HAP-1 (cell line): ENCODE results near the gene TEX36.
A peak's percentile ranks its signal among the peaks of the same experiment; 100 is the strongest.
"Not testable (repeated sequence)": the region's sequence is repeated elsewhere in the genome, so short reads cannot be mapped to it uniquely, and the experiment has no call there.

Experiments
- DNase-seq, 2 experiments: peaks; one replicate each; pipeline ENCODE4 v3.0.0-alpha.2; 2016 to 2020; ENCODE audit warnings: low spot score in 2 of 2
- H3K27me3 ChIP-seq: fragments of 250-450 bp; sonication (Bioruptor Pico); 2 replicates; pipeline ENCODE4 v1.5.1; 2020; ENCODE audit warnings: low read depth, mild to moderate bottlenecking, moderate library complexity
- H3K36me3 ChIP-seq: fragments of 250-450 bp; sonication (Bioruptor Pico); replicated peaks from 2 replicates; pipeline ENCODE4 v1.5.1; 2020; ENCODE audit warnings: mild to moderate bottlenecking
- H3K4me1 ChIP-seq: fragments of 250-450 bp; sonication (Bioruptor Pico); 2 replicates; pipeline ENCODE4 v1.5.1; 2020; ENCODE audit warnings: mild to moderate bottlenecking
- H3K4me3 ChIP-seq: fragments of 250-450 bp; sonication (Bioruptor Pico); 2 replicates; pipeline ENCODE4 v1.5.1; 2020; ENCODE audit warnings: mild to moderate bottlenecking, moderate library complexity
- H3K9me3 ChIP-seq: fragments of 250-450 bp; sonication (Bioruptor Pico); 2 replicates; pipeline ENCODE4 v1.5.1; 2020; ENCODE audit warnings: mild to moderate bottlenecking, moderate library complexity
- in situ Hi-C: fragments of 300-500 bp; cut with MboI; formaldehyde crosslinking; loops from 3 replicates; pipeline ENCODE4 v1.14.3; 2020; ENCODE audit warnings: low sequenced_read_pairs, inconsistent platforms, mixed read lengths

Gene TEX36

DNA sequence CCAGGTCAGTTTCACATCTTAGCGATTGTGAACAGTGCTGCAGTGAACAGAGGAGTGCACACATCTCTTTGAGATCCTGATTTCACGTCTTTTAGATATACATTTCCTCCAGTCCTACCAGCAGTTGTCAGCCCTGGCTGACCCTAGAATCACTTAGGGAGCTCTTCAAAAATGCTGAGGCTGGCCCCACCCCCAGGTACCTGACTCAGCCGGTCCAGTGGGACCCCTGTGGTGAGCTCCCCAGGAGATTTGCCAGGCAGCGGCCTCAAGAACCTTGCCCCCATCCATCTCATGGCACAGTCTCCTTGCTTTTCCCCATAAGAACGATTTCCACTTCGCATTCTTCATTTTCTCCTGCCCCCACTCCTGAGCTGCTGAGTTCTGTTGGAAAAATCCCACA lies 45.5 kb downstream of the TEX36 start:
- Histone ChIP-seq H3K9me3 (no peaks in the 10 kb centered on the region), H3K36me3 (no peaks in the 10 kb centered on the region), H3K27me3 (no peaks in the 10 kb centered on the region; the same call in 1 of the 2 replicates), H3K4me1 (peaks cover 11% of the 10 kb centered on the region), H3K4me3 (no peak overlapping the region)
- in situ Hi-C loops, result no loop called here
- DNase-seq, result no peak

DNA sequence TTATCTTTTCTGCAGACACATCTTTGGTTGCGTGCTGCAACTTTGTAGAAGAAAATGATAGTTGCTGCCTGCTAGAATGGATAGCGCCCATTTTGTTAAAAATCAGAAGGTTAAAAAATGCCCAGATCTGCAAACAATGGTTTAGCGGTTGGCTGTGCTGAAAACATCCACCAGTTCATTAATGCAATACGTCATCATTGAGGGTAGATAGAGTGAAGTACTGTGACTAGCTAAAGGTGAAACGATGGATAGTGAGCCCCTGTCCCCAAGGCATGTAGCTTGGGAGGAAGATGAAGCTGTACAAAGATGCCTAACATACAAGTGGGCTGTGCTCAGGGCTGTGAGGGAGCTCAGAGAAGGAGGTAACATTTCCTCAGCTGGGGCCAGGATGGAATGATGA lies 48.4 kb downstream of the TEX36 start:
- no peak for DNase-seq
- no peaks in the 10 kb centered on the region for H3K36me3 ChIP-seq
- no peaks in the 10 kb centered on the region for H3K9me3 ChIP-seq
- no peak overlapping the region for H3K4me3 ChIP-seq
- H3K4me1 ChIP-seq, result peaks cover 11% of the 10 kb centered on the region
- H3K27me3 ChIP-seq, result no peaks in the 10 kb centered on the region
- in situ Hi-C loops, result no loop called here

DNA sequence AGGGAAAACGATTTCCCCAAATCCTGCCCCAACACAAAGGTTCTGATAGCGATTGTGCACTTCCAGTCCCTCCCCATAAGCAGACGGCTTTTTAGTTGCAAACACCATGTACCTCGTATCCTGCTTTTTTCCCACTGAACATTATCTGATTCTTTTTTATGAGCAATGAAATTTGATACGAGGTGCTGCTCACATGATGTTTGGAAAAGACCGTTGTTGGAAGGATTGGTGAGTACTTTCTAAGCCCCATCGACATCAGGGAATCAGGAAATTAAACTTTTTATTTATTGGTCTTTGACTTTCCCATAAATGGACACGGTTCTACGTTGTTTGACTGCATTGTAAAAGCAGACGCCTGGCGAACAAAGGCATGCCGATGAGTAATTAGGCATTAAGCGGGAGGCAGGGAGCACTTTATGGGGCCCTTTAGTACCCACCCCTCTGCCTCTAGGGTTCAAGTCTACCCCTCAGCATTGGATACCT lies 49.4 kb downstream of the TEX36 start:
- in situ Hi-C loops, result no loop called here
- Histone ChIP-seq H3K27me3 (no peaks in the 10 kb centered on the region; the same call in 1 of the 2 replicates), H3K36me3 (no peaks in the 10 kb centered on the region), H3K4me3 (no peak overlapping the region), H3K4me1 (peaks cover 11% of the 10 kb centered on the region), H3K9me3 (no peaks in the 10 kb centered on the region)
- peak; percentile 62 to 76 for DNase-seq

DNA sequence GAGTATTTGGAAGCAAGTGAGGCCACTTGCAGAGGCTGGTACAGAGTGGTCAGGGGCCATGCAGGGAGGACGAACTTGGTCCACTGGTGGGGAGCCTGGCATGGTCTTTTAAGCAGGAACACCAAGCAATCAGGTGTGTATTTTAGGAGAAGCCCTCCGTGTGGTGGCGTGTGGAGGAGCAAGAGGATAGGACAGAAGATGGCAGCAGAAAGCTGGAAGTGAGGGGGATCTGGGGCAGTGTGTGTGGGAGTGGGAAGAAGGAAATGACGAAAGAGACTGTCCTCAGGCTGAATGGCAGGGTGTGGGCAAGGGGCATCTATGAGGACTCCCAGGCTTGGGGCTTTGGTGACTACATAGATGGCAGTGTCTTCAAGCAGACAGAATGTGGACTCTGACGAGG lies 51.2 kb downstream of the TEX36 start:
- H3K27me3 ChIP-seq, result peaks cover 12% of the 10 kb centered on the region
- no peaks in the 10 kb centered on the region for H3K36me3 ChIP-seq
- H3K4me1 ChIP-seq, result peaks cover 11% of the 10 kb centered on the region
- H3K4me3 ChIP-seq, result no peak overlapping the region
- in situ Hi-C loops, result no loop called here
- no peaks in the 10 kb centered on the region for H3K9me3 ChIP-seq
- DNase-seq, result no peak

DNA sequence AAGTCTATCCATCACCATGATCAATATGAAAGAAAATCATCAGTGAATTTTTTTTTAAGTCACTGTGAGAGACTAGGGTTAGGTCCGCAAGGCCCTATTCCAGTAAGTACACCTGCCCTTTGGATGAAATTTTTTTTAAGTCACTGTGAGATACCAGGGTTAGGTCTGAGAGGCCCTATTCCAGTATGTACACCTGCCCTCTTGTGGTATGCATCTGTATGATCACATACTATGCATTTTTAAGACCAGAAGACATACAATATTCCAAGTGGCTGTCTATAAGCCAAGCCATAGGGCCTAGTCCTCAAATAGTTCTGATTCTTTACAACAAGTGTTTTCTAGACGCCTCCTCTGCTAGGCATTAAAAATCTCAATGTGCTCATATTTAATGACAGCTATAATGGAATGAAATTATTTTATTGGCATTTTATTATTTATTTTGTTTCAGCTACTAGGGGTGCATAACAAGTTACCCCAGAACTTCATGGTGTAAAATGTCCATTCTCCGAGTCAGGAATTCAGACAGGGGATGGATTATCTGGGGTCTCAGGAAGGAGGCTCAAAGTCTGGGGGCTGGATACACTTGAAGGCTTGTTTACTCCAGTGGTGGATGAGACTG lies 53.1 kb downstream of the TEX36 start:
- Histone ChIP-seq H3K27me3 (peaks cover 12% of the 10 kb centered on the region), H3K36me3 (no peaks in the 10 kb centered on the region), H3K9me3 (no peaks in the 10 kb centered on the region), H3K4me3 (no peak overlapping the region), H3K4me1 (peaks cover 11% of the 10 kb centered on the region)
- DNase-seq, result peak in 1 of 2 experiments; percentile 49
- in situ Hi-C loops, result no loop called here

DNA sequence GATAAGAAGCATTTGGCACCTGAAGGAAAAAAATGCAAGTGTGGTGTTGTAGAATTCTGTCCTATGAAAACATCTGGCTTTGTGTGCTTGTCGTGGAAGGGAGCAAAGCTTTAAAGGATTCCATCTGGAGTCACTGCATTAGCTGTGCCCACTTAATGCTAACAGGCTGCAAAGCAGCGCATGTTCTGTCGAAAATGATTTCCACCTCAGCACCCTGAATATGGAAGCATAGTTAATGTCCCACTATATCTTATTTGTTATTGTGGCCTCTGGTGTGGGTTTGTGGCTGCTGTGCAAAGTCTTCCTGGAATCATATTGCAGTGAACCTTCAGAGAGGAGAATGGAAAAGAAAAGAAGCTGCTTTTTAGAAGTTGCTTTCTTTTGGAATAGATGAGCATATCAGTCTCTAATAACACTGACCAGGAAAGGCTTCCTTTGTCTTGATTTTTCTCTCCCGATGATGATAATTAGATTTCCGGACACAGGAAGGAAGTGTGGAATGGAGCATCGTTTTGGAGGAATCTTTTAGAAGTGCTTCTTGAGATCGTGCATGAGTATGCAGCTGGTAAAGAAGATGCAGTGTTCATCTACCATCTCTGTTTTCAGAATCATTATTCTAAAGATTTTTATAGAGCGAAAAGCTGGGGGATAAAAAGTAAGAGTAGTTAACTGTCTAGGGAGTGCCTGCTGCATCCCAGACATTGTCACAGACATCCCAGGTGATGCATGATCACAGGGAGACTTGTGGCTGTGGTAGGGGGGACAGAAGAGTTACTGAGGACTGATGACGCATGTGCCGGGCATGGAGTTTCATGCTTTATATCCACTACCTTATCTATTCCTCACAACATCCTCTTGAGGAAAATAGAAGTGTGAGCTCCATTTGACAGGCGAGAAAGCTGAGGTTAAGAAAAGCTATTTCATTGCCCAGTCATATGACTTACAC lies 54.6 kb downstream of the TEX36 start:
- Histone ChIP-seq H3K36me3 (no peaks in the 10 kb centered on the region), H3K9me3 (no peaks in the 10 kb centered on the region), H3K4me1 (peaks cover 3% of the 10 kb centered on the region), H3K4me3 (no peak overlapping the region), H3K27me3 (peaks cover 12% of the 10 kb centered on the region)
- DNase-seq, result no peak
- in situ Hi-C loops, result no loop called here

DNA sequence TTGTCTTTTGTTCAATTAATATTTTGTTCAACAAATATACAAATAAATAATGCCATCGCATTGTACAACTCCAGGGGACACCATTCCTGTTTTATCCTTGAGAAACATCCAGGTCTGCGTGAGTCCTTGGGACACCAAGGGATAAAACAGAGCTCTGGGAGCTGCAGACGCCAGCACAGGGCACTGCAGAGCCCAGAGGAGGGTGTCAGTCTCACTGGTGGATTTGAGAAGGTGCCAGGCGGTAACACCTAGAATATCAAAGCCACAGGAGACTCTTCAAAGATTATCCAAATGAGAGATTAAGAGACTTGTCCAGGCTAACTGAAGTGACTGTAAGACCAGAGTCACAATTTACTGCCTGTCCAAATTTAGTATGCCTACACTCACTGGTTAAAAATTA lies 55.3 kb downstream of the TEX36 start:
- H3K4me3 ChIP-seq, result no peak overlapping the region
- in situ Hi-C loops, result no loop called here

DNA sequence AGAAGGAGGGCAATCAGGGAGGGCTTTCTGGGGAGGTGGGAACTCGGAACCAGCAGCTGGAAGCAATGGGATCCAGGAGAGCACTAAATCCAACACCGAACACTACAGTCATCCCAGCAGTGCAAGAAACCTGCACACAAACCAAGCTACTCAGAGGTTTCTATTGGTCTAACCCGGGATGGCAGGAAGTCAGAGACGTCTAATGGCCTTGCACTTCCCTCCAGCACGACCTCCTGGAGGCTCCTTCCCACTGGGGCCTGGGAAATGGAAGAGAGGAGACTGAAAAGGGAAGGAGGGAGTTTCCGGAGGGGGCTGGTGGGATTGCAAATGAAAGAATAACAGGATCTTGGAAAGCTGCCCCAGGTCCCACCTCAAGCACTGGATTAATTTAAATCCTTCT lies 56.3 kb downstream of the TEX36 start:
- Histone ChIP-seq H3K4me3 (no peak overlapping the region), H3K9me3 (no peaks in the 10 kb centered on the region), H3K36me3 (no peaks in the 10 kb centered on the region), H3K4me1 (no peaks in the 10 kb centered on the region), H3K27me3 (peaks cover 12% of the 10 kb centered on the region)
- in situ Hi-C loops, result no loop called here
- no peak for DNase-seq

More for the DNA sequence above, 55.3 kb downstream of the TEX36 start:
- no peaks in the 10 kb centered on the region for H3K36me3 ChIP-seq
- no peaks in the 10 kb centered on the region for H3K9me3 ChIP-seq
- peaks cover 12% of the 10 kb centered on the region for H3K27me3 ChIP-seq
- H3K4me1 ChIP-seq, result no peaks in the 10 kb centered on the region
- DNase-seq, result no peak

DNA sequence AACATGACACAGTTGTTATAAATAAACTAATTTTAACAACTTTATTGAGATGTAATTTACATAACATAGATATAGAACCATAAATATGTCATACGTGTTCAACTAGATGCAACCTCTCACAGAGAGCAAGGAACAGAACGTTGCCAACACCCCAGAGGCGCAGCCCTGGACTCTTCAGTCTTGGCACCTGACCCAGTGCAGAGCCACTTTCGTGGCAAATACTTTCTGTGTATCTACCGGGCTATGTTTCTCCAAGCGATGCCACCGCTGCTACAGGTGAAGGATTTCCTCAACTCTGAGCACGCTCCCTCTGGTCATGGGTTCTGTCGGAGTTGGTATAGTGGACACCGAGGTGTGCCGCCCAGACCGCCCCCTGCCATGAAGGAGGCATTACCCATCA lies 57.4 kb downstream of the TEX36 start:
- Histone ChIP-seq H3K4me3 (no peak overlapping the region), H3K9me3 (no peaks in the 10 kb centered on the region), H3K27me3 (peaks cover 12% of the 10 kb centered on the region), H3K4me1 (no peaks in the 10 kb centered on the region), H3K36me3 (no peaks in the 10 kb centered on the region)
- DNase-seq, result no peak
- in situ Hi-C loops, result no loop called here

DNA sequence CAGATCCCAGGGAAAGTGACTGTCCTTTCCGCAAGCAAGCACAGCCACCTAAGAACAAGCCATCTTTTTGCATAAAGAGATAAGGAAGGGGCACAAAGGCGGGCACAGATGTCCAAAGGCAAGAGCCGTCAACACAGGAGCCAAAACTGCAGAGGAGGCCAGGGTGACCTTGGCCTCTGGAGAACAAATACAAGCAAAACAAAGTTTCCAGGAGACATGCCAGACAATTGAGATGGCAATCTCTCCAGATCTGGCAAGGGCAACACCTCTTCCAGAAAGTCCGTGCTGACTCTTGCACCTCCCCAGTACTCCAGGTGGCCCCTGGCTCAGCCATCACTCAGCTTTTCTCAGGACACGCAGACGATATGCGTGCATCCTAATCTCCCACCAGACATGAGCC lies 58.2 kb downstream of the TEX36 start:
- Histone ChIP-seq H3K27me3 (peaks cover 12% of the 10 kb centered on the region), H3K36me3 (no peaks in the 10 kb centered on the region), H3K4me1 (no peaks in the 10 kb centered on the region), H3K9me3 (no peaks in the 10 kb centered on the region), H3K4me3 (no peak overlapping the region)
- DNase-seq, result no peak
- in situ Hi-C loops, result no loop called here

DNA sequence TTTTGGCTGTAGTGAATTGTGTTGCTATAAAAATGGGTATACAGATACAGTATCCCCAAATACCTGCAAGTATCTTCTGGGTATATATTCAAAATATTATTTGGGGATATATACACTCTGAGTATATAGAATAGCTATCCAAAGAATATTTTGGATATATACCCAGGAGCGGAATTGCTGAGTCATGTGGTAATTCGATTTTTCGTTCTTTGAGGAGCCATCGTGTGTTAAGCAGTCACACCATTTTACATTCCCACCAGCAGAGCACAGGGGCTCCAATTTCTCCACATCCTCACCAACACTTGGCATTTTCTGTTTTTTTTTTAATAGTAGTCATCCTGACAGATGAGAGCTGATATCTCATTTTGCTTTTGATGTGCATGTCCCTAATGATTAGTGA lies 61.9 kb downstream of the TEX36 start:
- DNase-seq, result no peak
- no peaks in the 10 kb centered on the region for H3K9me3 ChIP-seq
- H3K4me3 ChIP-seq, result no peak overlapping the region
- H3K36me3 ChIP-seq, result no peaks in the 10 kb centered on the region
- in situ Hi-C loops, result no loop called here
- H3K4me1 ChIP-seq, result no peaks in the 10 kb centered on the region
- H3K27me3 ChIP-seq, result no peaks in the 10 kb centered on the region

DNA sequence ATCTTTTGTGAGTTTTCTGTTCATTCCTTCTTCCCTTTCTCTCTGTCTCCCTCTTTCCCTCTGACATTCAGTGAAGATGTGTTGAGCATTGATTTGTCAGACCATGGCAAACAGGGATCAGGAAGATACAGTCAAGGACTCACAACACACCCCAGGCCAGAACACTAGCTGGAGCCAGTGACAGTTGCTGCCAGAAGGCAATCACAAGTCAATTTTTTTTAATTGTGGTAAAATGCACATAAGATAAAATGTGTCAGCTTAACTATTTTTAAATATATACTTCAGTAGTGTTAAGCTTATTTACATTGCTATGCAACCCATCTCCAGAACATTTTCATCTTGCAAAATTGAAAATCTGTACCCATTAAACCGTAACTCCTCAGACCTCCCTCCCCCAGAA lies 62.6 kb downstream of the TEX36 start:
- Histone ChIP-seq H3K36me3 (no peaks in the 10 kb centered on the region), H3K4me3 (no peak overlapping the region), H3K4me1 (no peaks in the 10 kb centered on the region), H3K27me3 (no peaks in the 10 kb centered on the region), H3K9me3 (no peaks in the 10 kb centered on the region)
- in situ Hi-C loops, result no loop called here
- no peak for DNase-seq

DNA sequence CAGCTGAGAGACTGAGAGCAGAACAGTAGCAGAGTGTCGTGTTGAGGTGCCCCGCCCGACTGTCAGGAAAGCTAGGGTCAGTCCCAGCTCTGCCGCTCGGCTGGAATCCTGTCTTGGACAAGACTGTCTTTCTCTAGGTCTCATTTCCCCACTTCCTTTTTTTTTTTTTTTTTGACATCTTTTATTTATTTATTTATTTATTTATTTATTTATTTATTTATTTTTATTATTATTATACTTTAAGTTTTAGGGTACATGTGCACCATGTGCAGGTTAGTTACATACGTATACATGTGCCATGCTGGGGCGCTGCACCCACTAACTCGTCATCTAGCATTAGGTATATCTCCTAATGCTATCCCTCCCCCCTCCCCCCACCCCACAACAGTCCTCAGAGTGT lies 69.9 kb downstream of the TEX36 start:
- H3K4me1 ChIP-seq, result not testable (repeated sequence)

DNA sequence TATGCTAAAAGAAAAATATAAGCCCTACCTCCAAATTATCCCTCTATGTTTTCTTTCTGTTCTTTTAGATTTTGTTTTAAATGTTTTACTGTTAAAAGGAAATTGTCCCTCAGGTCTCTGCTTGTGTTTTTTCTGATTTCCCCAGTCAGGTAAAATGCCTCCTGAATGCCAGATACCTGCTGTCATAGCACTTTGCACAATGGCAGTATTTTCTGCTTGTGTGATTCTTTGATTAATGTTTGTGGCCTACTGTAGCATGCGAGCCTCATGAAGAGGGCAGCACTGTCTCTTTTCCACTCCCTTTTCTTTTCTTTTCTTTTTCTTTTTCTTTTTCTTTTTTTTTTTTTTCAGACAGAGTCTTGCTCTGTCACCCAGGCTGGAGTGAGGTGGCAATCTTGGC lies 71.2 kb downstream of the TEX36 start:
- H3K36me3 ChIP-seq, result no peaks in the 10 kb centered on the region
- in situ Hi-C loops, result no loop called here
- no peaks in the 10 kb centered on the region for H3K4me1 ChIP-seq
- no peaks in the 10 kb centered on the region for H3K9me3 ChIP-seq
- no peak overlapping the region for H3K4me3 ChIP-seq
- peaks cover 3% of the 10 kb centered on the region; the same call in 1 of the 2 replicates for H3K27me3 ChIP-seq
- no peak for DNase-seq

More for the DNA sequence above, 69.9 kb downstream of the TEX36 start:
- H3K9me3 ChIP-seq, in situ Hi-C loops, H3K36me3 ChIP-seq, DNase-seq, H3K4me3 ChIP-seq, H3K27me3 ChIP-seq: not testable (repeated sequence)
